PC-9 (cell line): ENCODE results near the gene DCUN1D1.

Experiments
- CTCF ChIP-seq: fragments of 200-600 bp; sonication (generic); conservative IDR thresholded peaks from 2 replicates; pipeline ENCODE4 v1.6.1; 2017; ENCODE audit warnings: mixed run types, antibody characterized with exemption, mild to moderate bottlenecking, moderate library complexity
- EZH2 ChIP-seq: fragments of 200-600 bp; sonication (generic); IDR thresholded peaks from 2 replicates; pipeline ENCODE4 v1.8.0; 2017; ENCODE audit warnings: antibody characterized with exemption, low read depth

- TF ChIP-seq CTCF: no peak
- TF ChIP-seq EZH2: no peak
Observed at GRCh38 chr3:183008303-183008702, 28.0 kb upstream of the DCUN1D1 start.
